HG02852 (cell line): ENCODE results near the gene TTC21B.
"Not testable (repeated sequence)": the region's sequence is repeated elsewhere in the genome, so short reads cannot be mapped to it uniquely, and the experiment has no call there.

Source experiments
- ATAC-seq: cut with Tn5 transposase; IDR thresholded peaks from one replicate; pipeline ENCODE4 v1.9.1; 2021; ENCODE audit warnings: mild to moderate bottlenecking, moderate library complexity; ENCODE audit not compliant: unreplicated experiment

The TTC21B gene

GRCh38 chr2:165889158-165889557 is 64.4 kb downstream of the TTC21B start:
- ATAC-seq: no peak

- no peak for ATAC-seq
Observed at GRCh38 chr2:165888171-165888570, 65.4 kb downstream of the TTC21B start.

- no peak for ATAC-seq
Observed at GRCh38 chr2:165886487-165887146, 67.0 kb downstream of the TTC21B start.

GRCh38 chr2:165877565-165878550 is 75.7 kb downstream of the TTC21B start:
- peak; percentile 66 for ATAC-seq

- no peak for ATAC-seq
Observed at GRCh38 chr2:165876712-165877111, 76.9 kb downstream of the TTC21B start.

- ATAC-seq: no peak
Observed at GRCh38 chr2:165876269-165876668, 77.3 kb downstream of the TTC21B start.

GRCh38 chr2:165874445-165875039 is 79.0 kb downstream of the TTC21B start:
- peak; percentile 91 for ATAC-seq

- ATAC-seq: no peak
Observed at GRCh38 chr2:165872101-165872791, 81.3 kb downstream of the TTC21B start.

- ATAC-seq: no peak
Observed at GRCh38 chr2:165871025-165871424, 82.6 kb downstream of the TTC21B start.

- ATAC-seq: no peak
Observed at GRCh38 chr2:165870346-165870745, 83.2 kb downstream of the TTC21B start.

GRCh38 chr2:165868211-165868610 is 85.4 kb downstream of the TTC21B start:
- ATAC-seq: no peak

GRCh38 chr2:165864296-165864695 is 89.3 kb downstream of the TTC21B start:
- ATAC-seq: no peak

GRCh38 chr2:165863810-165864261 is 89.7 kb downstream of the TTC21B start:
- ATAC-seq: peak; percentile 76

GRCh38 chr2:165861083-165861482 is 92.5 kb downstream of the TTC21B start:
- not testable (repeated sequence) for ATAC-seq

- not testable (repeated sequence) for ATAC-seq
Observed at GRCh38 chr2:165859723-165860122, 93.9 kb downstream of the TTC21B start.

GRCh38 chr2:165857876-165858275 is 95.7 kb downstream of the TTC21B start:
- ATAC-seq: no peak

- no peak for ATAC-seq
Observed at GRCh38 chr2:165852394-165852793, 101.2 kb downstream of the TTC21B start.

GRCh38 chr2:165847001-165847400 is 106.6 kb downstream of the TTC21B start:
- no peak for ATAC-seq

- no peak for ATAC-seq
Observed at GRCh38 chr2:165846056-165846455, 107.5 kb downstream of the TTC21B start.

- ATAC-seq: no peak
Observed at GRCh38 chr2:165844216-165844615, 109.4 kb downstream of the TTC21B start.

- no peak for ATAC-seq
Observed at GRCh38 chr2:165843351-165843750, 110.2 kb downstream of the TTC21B start.
